GM19023 (cell line): ENCODE results near the gene SESN3.
"Not testable (repeated sequence)": the region's sequence is repeated elsewhere in the genome, so short reads cannot be mapped to it uniquely, and the experiment has no call there.

ENCODE experiments used
- ATAC-seq: cut with Tn5 transposase; IDR thresholded peaks from one replicate; pipeline ENCODE4 v1.9.1; 2021; ENCODE audit warnings: mild to moderate bottlenecking, moderate library complexity; ENCODE audit not compliant: unreplicated experiment

SESN3 gene, protein sequence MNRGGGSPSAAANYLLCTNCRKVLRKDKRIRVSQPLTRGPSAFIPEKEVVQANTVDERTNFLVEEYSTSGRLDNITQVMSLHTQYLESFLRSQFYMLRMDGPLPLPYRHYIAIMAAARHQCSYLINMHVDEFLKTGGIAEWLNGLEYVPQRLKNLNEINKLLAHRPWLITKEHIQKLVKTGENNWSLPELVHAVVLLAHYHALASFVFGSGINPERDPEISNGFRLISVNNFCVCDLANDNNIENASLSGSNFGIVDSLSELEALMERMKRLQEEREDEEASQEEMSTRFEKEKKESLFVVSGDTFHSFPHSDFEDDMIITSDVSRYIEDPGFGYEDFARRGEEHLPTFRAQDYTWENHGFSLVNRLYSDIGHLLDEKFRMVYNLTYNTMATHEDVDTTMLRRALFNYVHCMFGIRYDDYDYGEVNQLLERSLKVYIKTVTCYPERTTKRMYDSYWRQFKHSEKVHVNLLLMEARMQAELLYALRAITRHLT

DNA sequence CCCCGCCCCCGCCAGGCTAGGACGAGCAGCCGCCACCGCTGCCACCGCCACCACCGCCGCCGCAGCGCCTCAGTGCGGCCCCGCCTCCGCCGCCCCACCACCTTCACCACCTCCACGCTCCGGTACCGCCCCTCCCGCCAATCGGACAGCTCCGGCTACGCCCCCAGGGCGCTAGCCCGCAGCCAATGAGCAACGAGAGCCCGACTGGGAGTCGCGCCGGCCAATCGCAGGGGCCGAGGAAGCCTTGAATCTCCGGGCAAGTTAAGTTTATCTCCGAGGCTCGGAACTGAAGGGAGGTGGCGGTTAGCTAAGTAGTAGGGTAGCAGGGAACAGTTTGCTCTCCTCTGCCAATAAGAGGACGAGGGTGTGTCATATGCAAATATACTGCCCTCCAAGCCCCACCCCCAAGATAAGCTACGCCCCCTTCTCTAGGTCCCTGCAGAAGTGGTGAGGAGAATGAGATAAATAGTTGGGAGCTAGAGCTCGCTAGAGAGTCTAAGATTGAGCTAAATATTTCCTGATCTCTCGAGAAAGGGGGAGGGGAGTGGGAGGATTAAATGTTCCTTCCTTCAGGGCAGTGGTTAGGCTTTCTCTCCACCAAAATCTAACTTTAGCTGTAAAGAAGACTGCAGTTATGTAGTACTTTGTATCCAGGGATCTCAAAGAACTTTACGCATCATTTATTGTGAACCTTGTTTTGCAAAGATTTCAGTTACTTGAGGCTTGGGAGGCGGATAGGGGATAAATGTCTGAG lies at the start of gene SESN3:
Gene SESN3, minus strand, starts transcription at position 76 of the 754 bp plus-strand sequence. CDS start 342 bp downstream, outside the sequence.
- ATAC-seq = peak; percentile 92

DNA sequence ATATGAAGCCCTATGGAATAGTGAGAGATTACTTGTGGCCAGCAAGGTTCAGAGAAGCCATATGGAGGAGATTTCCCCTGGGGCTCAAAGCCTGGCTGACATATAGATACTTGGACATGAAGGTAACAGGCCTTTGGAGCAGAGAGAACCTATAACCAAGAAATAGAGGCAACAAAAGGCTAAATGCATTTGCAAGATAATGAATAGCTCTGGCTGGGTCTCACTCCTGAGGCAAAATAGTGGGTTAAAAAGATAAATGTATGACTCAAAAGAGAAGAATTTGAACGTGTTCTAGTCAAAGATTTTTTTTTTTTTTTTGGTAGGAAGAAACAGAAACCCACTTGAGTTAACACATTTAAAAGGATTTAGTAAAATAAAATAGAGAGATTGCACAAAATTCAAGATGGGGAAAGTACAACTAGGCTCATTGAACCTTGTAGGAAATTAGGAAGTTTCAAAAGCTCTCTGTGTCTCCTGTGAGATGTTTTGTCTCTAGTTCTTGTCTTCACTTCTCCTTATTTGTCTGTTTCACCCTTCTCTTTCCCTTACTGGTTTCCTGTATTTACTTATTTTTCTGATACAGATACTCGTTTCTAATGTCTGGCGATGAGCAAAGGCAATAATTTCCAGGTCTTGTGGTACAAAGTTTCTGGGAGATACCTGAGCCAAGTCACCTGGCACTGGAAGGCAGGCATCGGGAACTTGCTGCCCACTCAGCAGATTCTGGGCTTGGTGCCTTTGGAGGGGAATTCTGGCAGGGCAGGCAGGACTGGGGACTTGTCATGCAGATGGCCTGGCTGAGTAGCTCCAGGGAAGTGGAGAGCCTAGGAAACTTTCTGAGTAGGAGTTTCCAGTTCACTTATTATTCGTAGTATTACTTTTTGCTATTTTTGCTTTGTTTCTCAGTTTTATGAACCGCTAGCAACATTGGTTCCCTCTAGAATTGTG lies 49.2 kb upstream of the SESN3 start:
- ATAC-seq = no peak

DNA sequence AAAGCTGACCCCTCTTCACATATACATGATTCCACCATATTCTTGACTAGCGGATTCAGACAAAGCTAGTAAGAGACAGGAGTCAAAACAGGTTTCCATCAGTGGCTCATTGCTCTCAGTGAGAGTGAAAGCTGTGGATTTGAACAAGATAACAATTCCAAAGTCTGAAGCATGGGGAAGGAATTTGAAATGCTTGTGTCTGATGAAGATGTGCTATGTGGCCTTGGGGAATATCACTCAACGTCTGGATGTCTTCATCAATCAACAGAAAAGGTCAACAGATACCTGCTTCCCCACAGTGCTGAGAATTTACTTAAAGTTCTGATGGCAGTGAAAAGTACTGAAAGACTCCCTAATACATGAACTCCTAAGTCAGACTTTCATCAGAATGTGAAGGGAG lies 46.9 kb upstream of the SESN3 start:
- no peak for ATAC-seq

DNA sequence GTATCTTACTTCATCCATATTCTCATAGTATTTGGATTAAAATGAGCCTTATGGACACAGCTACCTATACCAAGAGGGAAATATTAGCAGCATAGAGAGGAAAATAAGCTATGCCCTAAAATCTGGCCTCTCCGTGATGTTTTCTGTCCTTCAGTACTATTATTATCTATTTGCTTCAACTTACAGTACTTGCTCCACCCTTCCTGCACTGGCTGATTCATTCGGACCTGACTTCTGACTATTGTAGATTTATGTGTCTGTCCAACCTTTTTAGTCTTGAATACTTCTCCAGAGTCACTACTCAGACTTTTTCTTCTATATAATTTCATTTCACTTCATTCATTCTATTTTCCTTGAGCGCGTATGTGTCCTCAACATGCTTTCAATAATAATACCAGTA lies 45.1 kb upstream of the SESN3 start:
- no peak for ATAC-seq

DNA sequence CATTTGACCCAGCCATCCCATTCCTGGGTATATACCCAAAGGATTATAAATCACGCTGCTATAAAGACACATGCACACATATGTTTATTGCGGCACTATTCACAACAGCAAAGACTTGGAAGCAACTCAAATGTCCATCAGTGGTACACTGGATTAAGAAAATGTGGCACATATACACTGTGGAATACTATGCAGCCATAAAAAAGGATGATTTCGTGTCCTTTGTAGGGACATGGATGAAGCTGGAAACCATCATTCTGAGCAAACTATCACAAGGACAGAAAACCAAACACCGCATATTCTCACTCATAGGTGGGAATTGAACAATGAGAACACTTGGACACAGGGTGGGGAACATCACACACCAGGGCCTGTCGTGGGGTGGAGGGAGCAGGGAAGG lies 42.6 kb upstream of the SESN3 start:
- not testable (repeated sequence) for ATAC-seq

DNA sequence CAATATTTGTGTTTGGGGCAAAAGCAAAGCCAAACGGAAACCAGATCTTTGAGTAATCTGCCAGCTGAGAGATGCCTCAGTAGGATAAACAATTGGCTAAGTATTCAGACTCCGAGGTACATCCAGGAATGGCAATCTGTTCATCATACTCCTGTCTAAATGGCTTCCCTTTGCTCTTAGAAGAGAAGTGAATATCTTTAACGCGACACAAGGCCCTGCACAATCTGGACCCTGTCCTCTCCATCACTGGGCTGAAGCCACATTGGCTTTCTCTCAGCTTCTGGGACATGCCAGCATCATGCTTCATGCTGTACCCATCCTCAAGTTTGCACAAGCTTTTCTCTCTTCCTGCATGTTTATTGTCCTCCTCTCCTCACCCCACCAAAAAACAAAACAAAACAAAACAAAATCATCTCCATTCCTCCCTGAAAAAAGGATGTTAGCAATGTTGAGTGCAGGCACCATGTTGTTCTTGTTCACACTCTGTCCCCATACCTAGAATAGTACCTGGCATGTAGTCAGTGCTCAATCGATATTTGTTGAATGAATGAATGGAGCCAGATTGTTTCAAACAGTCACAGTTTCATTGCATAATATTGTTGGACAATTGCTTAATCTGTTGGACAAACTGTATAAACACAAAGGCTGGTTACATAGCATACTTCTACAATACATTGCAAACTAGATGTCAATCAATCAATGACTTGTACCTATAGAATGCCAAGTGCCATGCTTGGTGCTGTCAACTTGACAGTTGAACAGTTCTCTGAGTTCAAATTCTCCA lies 38.2 kb upstream of the SESN3 start:
- ATAC-seq = no peak

DNA sequence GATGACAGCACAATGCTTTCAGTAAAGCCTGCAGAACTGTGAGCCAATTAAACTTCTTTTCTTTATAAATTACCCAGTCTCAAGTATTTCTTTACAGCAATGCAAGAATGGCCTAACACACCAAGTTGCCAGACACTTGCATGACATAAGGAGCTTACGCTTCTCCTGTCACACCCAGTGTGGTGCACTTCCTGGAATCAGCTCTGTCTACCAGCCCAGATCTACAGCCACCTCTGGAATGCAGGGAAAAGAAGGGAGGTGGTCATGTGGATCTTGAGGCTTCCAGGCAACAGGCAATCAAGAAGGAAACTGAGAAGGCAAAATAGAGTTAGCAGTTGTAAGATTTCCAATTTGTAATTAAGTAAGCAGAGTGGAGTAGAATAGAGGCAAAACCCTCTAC lies 37.4 kb upstream of the SESN3 start:
- ATAC-seq = no peak

DNA sequence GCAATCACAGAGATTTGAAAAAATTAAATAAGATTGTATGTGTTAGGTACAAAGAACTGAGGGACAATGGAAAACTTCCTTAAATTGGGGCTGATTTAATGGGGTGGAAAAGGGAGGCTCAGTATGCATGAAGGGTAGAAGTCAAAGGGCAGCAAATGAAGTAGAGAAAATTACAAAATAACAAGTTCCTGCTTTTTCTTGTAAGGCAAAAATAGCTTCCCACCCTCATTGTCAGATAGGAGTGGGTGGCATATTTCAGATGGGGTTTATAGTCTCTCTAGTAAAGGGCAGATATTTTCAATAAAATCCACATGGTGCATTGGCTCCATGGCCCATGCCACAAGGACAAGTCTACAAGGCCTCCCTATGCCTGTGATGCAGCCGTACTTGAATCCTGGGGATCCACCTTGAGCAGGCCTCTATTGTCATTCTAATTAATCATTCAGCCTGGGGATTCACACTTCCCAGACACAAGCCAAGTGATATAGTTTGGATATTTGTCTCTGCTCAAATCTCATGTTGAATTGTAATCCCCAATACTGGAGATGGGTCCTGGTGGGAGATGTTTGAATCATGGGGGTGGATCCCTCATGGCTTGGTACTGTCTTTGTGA lies 36.7 kb upstream of the SESN3 start:
- no peak for ATAC-seq

DNA sequence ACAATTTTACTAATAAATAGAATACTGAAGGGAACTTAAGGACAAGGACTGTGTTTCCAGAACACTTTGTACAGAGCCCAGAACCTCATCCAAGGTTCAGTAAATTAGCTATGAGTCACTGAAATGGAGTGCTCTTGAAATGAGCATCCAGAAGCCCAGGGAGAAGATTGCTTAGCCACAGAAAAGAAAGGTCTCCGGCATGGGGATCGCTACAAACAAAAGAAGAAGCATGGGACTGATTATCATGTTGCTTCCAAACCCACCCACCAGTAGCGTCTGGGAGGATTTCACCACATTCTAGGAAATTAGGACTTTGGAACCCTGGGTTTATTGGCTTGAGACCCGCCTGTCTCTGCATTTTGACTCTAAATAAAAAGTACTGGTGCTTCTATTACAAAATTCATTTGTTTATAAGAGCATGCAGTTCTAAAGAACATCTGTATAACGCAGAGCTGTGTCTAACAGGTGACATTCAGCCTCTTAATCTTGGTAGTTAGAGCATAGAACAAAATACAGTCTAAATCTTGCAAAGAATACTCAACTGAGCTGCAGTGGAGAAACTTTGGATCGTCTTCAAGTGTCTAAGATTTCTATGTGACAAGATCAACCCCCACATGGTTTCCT lies 35.9 kb upstream of the SESN3 start:
- no peak for ATAC-seq

DNA sequence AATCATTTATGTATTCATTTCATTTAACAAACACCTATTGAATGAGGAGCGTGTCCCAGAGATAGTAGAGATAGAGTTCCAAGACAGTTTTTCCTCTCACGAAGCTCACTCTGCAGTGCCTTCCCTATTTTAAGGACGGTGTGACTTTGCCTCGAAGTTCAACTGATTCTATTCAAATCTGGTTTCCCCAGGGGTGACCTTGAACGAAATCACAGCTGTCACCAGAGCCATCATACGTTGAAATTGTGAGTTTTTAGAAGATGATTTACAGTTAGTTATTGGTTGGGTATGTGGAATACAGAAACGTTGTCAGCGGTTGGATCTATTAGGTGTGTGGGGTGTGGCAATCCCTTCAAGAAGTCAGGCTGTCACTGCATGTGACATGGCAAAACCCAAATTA lies 33.9 kb upstream of the SESN3 start:
- ATAC-seq = no peak

DNA sequence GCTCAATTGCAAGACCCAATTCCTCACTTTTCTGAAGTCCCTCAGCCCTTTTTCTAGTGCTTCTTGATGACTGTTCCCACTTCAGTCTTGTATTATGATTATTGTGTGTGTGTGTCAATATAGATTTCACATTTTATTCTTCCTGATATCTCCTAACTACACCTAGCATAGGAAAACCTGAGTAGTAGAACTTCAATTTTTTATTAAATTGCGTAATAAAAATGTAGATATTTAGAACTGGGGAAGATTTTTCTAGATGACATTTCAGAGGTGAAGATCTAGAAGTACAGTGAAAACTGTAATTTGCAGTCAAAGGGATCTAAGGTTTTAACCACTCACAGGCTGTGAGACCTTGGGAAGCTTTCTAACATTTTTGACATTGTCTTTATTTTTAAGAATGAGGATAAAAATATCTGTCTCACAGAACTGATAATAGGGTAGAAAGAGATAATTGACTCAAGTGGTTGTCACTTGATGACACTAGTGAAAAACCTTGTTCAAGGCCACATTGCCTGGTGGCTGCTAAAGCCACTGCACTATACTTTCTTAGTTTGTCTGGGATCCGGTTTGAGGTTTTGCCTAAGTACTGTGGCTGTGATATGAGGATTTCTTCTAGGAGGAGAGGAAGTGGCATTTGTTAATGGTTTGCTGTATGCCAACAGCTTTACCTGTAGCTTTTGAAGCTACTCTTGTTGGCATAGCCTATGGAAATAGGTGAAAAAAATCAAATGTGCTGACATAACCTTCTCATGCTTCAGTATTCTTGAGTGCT lies 32.2 kb upstream of the SESN3 start:
- ATAC-seq = no peak

DNA sequence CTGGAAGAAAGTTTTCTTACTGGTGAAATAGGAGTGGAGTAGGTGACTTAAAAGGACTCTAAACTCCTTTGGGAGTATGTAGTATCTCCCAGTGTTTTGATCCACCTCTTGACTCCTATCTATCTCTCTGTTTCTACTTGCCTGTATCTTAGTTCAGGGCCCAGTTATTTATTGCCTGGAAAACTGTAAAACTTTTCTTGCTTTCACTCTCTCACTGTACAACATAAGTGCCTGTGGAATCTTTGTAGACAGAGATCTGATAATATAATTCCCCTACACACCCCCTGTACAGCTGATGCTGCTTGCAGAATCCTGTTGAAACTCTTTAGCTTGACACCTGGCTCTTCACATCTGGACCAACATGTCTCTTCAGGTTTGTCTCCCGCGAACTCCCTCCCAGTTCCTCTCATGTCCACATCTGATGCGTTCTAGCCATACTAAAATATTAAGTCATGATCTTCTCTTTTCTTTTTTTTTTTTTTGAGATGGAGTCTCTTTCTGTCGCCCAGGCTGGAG lies 26.5 kb upstream of the SESN3 start:
- ATAC-seq = no peak

DNA sequence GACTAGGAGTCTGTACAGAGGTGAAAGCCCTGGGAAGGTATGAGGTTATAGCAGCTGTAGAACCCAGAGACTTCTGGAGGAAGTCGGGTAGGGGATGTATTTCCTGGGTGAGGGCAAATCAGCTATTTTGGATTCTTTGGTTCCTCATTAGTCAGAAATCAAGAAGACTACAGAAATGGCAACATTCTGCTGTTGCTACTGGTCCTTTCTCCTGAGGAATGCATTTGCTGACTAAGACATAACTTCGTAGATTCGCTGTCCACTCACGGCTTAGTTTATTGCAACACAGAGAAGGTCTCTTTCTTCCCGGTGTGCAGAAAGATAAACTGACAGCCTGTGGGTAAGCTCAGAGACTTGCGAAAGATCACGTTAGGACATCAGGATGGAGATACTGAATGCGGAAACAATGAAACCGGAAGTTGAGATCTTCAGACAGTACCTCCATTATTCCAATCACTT lies 25.3 kb upstream of the SESN3 start:
- ATAC-seq = no peak

DNA sequence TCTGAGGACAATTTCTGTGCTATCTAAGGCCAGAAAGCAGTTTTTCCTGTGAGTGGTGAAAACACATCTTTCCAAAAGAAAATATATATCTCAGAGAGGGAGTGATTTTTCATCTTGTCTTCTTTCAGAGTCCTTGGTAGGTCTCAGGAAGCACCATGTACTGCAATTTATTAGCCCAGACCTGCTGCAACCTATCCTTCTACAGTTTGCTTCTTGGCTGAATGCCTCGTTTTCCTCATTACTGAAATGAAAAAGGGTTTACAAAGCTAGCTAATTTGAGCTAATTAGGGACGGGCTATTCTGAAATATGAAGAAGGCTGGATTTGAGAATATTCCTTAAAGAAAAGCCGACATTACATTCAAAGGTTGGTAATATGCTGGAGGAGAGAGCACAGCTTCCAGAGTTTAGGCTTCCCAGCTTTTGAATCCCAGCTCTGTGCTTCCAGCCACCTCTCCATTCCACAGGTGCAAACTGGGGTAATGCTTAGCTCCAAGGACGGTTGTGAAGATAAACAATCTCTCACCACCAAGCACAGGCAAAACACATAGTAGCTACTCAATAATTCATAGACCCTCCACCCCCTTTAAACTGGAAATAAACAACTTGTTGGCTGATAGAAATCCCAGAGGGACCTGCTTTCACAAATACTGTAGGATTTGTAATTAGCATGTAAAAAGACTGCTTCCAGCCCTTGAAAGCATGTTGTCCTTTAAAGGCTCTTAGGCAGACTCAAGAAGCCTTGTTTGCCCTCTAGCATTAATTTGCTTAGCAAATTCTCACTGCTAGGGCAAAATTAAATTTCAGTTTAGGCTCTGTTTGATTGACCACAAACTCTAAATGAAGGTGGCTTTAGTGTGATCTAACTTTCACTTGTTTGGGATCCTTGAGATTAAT lies 24.5 kb upstream of the SESN3 start:
- no peak for ATAC-seq

DNA sequence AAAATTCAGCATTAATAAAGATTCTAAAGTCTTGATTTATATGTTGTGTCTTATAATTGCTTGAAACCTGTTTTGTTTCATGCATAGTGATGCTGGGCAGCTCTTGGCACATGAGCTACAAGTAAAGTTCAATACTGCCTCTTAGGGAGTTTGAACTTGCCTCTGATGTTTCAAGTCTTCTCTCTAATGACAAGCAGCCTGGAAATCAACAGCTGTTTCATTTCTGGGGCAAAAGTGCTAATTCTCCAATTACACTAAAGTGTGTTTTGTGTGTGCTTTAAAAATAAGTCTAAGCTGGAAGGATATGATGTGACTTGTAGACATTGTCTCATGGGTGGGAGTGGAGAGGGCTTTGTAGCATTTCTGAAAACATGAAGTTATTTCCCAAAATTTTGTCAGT lies 23.7 kb upstream of the SESN3 start:
- ATAC-seq = peak; percentile 10

DNA sequence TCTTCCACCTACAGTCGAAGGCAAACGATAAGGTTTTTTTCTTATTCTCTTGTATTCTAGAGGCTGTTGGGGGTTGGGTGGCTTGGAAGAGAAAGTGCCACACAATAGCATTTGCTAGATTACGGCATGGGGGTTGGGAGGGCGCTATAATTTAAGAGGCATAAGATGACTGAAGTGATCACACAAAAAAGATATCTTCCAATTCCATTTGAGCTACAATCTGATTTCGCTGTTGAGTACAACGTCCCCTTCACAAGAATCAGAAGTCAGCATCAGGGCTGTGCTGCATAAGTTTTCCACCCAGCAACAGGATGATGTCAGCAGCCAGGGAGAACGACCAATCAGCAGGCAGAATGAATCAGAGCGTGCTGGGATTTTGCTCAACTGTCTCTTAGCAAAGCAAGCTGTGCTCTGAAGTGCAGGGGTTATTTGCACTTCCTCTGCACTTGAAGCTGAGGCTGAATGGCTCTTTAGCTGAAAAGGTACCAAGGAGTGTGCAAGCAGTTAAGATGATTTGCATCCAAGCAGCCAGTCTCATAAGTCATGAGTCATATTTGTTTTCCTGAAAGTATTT lies 23.2 kb upstream of the SESN3 start:
- peak; percentile 99 for ATAC-seq

DNA sequence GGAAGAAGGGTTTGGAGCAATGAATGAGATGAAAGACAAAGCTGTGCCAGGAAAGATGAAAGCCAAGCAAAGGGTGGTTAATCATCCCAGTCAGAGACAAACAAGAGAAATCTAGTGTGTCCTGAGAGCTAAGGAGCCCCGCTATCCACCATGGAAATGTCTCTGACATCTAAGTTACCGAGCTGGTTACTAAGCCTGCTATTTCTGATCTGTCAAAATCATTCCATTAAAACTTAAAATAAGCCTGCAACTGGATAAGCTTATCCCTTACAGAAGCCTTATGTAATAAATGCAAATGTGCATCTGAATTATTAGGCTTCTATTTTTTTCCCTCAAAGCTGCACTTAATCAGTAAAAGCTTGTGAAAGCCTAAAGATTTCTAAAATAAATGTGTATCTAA lies 22.1 kb upstream of the SESN3 start:
- no peak for ATAC-seq
